SK-N-SH treated with all-trans-retinoic acid at 6 μM for 48 hours (cell line): Measurements from ENCODE around the gene SPAG9.

ENCODE experiments used
- ATAC-seq: fragments of 200-7000 bp; cut with Tn5 transposase; 3 replicates; pipeline ENCODE4 v1.9.1; 2020; ENCODE audit warnings: mild to moderate bottlenecking, moderate library complexity
- BACH2 ChIP-seq: fragments of 250-450 bp; sonication (Bioruptor Pico); IDR thresholded peaks from 2 replicates; pipeline ENCODE4 v1.9.0; 2021; ENCODE audit warnings: mild to moderate bottlenecking, borderline replicate concordance
- ESRRG ChIP-seq: fragments of 250-450 bp; sonication (Bioruptor Pico); IDR thresholded peaks from 2 replicates; pipeline ENCODE4 v1.6.1; 2021; ENCODE audit warnings: mild to moderate bottlenecking
- GLIS3 ChIP-seq: fragments of 250-450 bp; sonication (Bioruptor Pico); IDR thresholded peaks from 2 replicates; pipeline ENCODE4 v1.5.0; 2020; ENCODE audit warnings: mild to moderate bottlenecking, moderate library complexity
- ISL1 ChIP-seq: fragments of 250-450 bp; sonication (Bioruptor Pico); IDR thresholded peaks from 2 replicates; pipeline ENCODE4 v2.1.2; 2022; ENCODE audit warnings: mild to moderate bottlenecking, moderate library complexity
- PATZ1 ChIP-seq: fragments of 250-450 bp; sonication (Bioruptor Pico); IDR thresholded peaks from 2 replicates; pipeline ENCODE4 v1.8.0; 2020; ENCODE audit warnings: mild to moderate bottlenecking, moderate library complexity, borderline replicate concordance
- SNAI2 ChIP-seq: fragments of 250-450 bp; sonication (Bioruptor Pico); IDR thresholded peaks from 2 replicates; pipeline ENCODE4 v1.5.0; 2020; ENCODE audit warnings: mild to moderate bottlenecking, moderate library complexity
- TCF4 ChIP-seq: fragments of 250-450 bp; sonication (Bioruptor Pico); IDR thresholded peaks from 2 replicates; pipeline ENCODE4 v1.8.0; 2021; ENCODE audit warnings: mild to moderate bottlenecking, moderate library complexity, borderline replicate concordance
- TOX ChIP-seq: fragments of 250-450 bp; sonication (Bioruptor Pico); IDR thresholded peaks from 2 replicates; pipeline ENCODE4 v1.8.0; 2021; ENCODE audit warnings: mild to moderate bottlenecking, moderate library complexity, borderline replicate concordance
- TSHZ2 ChIP-seq: fragments of 250-450 bp; sonication (Bioruptor Pico); IDR thresholded peaks from 2 replicates; pipeline ENCODE4 v1.5.0; 2020; ENCODE audit warnings: mild to moderate bottlenecking, moderate library complexity
- ZFP30 ChIP-seq: fragments of 450-650 bp; formaldehyde crosslinking; IDR thresholded peaks from 2 replicates; pipeline ENCODE4 v1.5.0; 2022; ENCODE audit warnings: mild to moderate bottlenecking, moderate library complexity
- ZNF565 ChIP-seq: fragments of 450-650 bp; formaldehyde crosslinking; conservative IDR thresholded peaks from 2 replicates; pipeline ENCODE4 v1.5.0; 2020; ENCODE audit warnings: low read depth, mild to moderate bottlenecking, moderate library complexity
- ZNF70 ChIP-seq: fragments of 450-650 bp; formaldehyde crosslinking; IDR thresholded peaks from 2 replicates; pipeline ENCODE4 v1.5.0; 2020; ENCODE audit warnings: mild to moderate bottlenecking, moderate library complexity

The SPAG9 gene

GRCh38 chr17:50947782-50948543, 172.7 kb downstream of the SPAG9 start:
- no peak for ATAC-seq
- TF ChIP-seq TOX (CRISPR knock-in tag) (no peak), SNAI2 (CRISPR knock-in tag) (no peak), TSHZ2 (peak; percentile 62; the same call in 1 of the 2 replicates), BACH2 (CRISPR knock-in tag) (no peak), ZFP30 (CRISPR knock-in tag) (0 out of 2 replicates have a peak, but pooled peaks have one; percentile 15), TCF4 (CRISPR knock-in tag) (0 out of 2 replicates have a peak, but pooled peaks have one; percentile 49), ISL1 (CRISPR knock-in tag) (no peak), ZNF565 (CRISPR knock-in tag) (no peak), ESRRG (CRISPR knock-in tag) (no peak), PATZ1 (CRISPR knock-in tag) (0 out of 2 replicates have a peak, but pooled peaks have one; percentile 52)

DNA sequence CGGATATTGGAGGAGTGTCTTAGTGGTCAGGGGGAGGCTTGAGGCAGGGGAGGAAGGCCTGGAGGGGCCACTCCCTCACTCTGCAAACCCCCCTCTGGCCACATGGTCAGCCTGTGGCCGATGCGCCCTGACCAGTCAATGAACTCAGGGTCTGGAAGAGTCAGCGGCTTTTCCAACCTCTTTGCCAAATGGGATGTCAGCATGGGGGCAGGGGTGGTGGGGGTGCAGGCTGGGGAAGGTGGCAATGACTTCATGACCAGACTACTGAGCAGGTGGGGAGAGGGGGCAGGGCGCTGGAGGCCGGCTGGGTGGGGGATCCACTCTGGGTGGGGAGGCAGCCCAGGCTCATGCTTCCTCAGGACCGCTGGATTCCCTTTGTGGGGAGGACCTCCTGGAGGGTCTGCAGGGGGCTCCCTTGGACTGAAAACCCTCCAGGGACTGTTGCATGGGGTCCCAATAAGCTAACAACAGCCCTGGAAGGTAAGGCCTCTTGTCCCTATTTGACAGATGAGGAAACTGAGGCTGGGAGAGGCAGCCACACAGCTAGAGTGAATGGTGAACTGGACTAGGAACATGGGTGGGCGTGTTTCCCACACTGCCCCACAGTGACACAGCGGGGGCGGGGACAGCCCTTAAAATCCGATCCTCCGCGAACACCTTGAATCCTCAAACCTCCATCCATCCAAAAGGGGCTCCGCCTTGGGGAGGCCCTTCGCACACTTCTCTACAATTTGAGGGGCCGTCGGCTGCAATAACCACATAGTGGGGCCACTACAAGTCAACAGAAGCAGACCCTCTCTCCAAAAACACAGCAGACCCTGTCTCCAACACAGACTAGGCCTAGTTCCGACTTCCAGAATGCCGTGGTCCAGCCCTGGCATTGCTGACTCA, 173.5 kb downstream of the SPAG9 start:
- TF ChIP-seq SNAI2 (CRISPR knock-in tag) = no peak
- no peak for TF ChIP-seq ZNF565 (CRISPR knock-in tag)
- TF ChIP-seq TSHZ2 = no peak
- no peak for TF ChIP-seq ZNF70 (CRISPR knock-in tag)
- TF ChIP-seq, all 23 proteins: peak for 0
- ATAC-seq = no peak

- no peak for ATAC-seq
- TF ChIP-seq ISL1 (CRISPR knock-in tag) (no peak), TOX (CRISPR knock-in tag) (no peak), SNAI2 (CRISPR knock-in tag) (no peak), GLIS3 (CRISPR knock-in tag) (no peak), TSHZ2 (no peak)
Measured at GRCh38 chr17:50946223-50946890, 174.3 kb downstream of the SPAG9 start.
